ENCODE data around the gene ABHD4.

DNA sequence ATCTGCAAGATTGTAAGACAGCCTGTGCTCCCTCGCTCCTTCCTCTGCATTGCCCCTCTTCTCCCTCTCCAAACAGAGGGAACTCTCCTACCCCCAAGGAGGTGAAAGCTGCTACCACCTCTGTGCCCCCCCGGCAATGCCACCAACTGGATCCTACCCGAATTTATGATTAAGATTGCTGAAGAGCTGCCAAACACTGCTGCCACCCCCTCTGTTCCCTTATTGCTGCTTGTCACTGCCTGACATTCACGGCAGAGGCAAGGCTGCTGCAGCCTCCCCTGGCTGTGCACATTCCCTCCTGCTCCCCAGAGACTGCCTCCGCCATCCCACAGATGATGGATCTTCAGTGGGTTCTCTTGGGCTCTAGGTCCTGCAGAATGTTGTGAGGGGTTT lies 46.5 kb upstream of the ABHD4 start:
- TF ChIP-seq, protein P1, sequence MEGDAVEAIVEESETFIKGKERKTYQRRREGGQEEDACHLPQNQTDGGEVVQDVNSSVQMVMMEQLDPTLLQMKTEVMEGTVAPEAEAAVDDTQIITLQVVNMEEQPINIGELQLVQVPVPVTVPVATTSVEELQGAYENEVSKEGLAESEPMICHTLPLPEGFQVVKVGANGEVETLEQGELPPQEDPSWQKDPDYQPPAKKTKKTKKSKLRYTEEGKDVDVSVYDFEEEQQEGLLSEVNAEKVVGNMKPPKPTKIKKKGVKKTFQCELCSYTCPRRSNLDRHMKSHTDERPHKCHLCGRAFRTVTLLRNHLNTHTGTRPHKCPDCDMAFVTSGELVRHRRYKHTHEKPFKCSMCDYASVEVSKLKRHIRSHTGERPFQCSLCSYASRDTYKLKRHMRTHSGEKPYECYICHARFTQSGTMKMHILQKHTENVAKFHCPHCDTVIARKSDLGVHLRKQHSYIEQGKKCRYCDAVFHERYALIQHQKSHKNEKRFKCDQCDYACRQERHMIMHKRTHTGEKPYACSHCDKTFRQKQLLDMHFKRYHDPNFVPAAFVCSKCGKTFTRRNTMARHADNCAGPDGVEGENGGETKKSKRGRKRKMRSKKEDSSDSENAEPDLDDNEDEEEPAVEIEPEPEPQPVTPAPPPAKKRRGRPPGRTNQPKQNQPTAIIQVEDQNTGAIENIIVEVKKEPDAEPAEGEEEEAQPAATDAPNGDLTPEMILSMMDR (conservative IDR thresholded peaks at IDR 0.05; ENCODE audit: low read length): no peak
- no peak for TF ChIP-seq EZH2phosphoT487 (IDR thresholded peaks at IDR 0.05; ENCODE audit: borderline replicate concordance, low read depth, low read length)
